ENCODE measurements around the gene ACSF2. TPM values are rescaled to one million over a fixed set of nuclear protein-coding genes. Genes with fewer than 3 reads are reported as not detected.
"Not testable (repeated sequence)": the region's sequence is repeated elsewhere in the genome, so short reads cannot be mapped to it uniquely, and the experiment has no call there.

Gene ACSF2
- polyA plus RNA-seq, 1 donor: 62.3 TPM

GRCh38 chr17:50464121-50464520 is 38.1 kb downstream of the ACSF2 start:
- DNase-seq (ENCODE audit: low read depth): no peak

GRCh38 chr17:50464736-50465135 is 38.7 kb downstream of the ACSF2 start:
- DNase-seq (ENCODE audit: low read depth): no peak

- DNase-seq (ENCODE audit: low read depth): no peak
Observed at GRCh38 chr17:50465171-50465570, 39.2 kb downstream of the ACSF2 start.

GRCh38 chr17:50465635-50466034 is 39.6 kb downstream of the ACSF2 start:
- no peak for DNase-seq (ENCODE audit: low read depth)

- no peak for DNase-seq (ENCODE audit: low read depth)
Observed at GRCh38 chr17:50466371-50467113, 40.5 kb downstream of the ACSF2 start.

GRCh38 chr17:50467114-50467854 is 41.3 kb downstream of the ACSF2 start:
- DNase-seq (ENCODE audit: low read depth): no peak

- no peak for DNase-seq (ENCODE audit: low read depth)
Observed at GRCh38 chr17:50467855-50468303, 41.9 kb downstream of the ACSF2 start.

- DNase-seq (ENCODE audit: low read depth): no peak
Observed at GRCh38 chr17:50468304-50469207, 42.5 kb downstream of the ACSF2 start, which contains the start of gene CHAD. Gene CHAD (minus strand): TSS chr17:50468880. CDS start chr17:50468813, 67 bp downstream.

- no peak for DNase-seq (ENCODE audit: low read depth)
Observed at GRCh38 chr17:50469208-50469605, 43.2 kb downstream of the ACSF2 start.

GRCh38 chr17:50469671-50470305 is 43.8 kb downstream of the ACSF2 start:
- DNase-seq (ENCODE audit: low read depth): no peak

GRCh38 chr17:50470426-50470825 is 44.4 kb downstream of the ACSF2 start:
- DNase-seq (ENCODE audit: low read depth): no peak

- DNase-seq (ENCODE audit: low read depth): no peak
Observed at GRCh38 chr17:50471009-50471905, 45.2 kb downstream of the ACSF2 start.

- DNase-seq (ENCODE audit: low read depth): no peak
Observed at GRCh38 chr17:50472286-50472685, 46.3 kb downstream of the ACSF2 start.

GRCh38 chr17:50472761-50473161 is 46.7 kb downstream of the ACSF2 start:
- not testable (repeated sequence) for DNase-seq (ENCODE audit: low read depth)

GRCh38 chr17:50473901-50474300 is 47.9 kb downstream of the ACSF2 start:
- no peak for DNase-seq (ENCODE audit: low read depth)

- DNase-seq (ENCODE audit: low read depth): no peak
Observed at GRCh38 chr17:50474523-50474922, 48.5 kb downstream of the ACSF2 start.

GRCh38 chr17:50475362-50475761 is 49.3 kb downstream of the ACSF2 start:
- DNase-seq (ENCODE audit: low read depth): no peak

GRCh38 chr17:50475775-50476544 is 49.9 kb downstream of the ACSF2 start:
- not testable (repeated sequence) for DNase-seq (ENCODE audit: low read depth)

GRCh38 chr17:50476545-50477315 is 50.7 kb downstream of the ACSF2 start:
- no peak for DNase-seq (ENCODE audit: low read depth)

All from forelimb muscle (tissue), 1 donor.